ENCODE data around the gene DNAH2.

Gene DNAH2

GRCh38 chr17:7842380-7843256 is 125.1 kb downstream of the DNAH2 start:
- peak; percentile 84 for DNase-seq (ENCODE audit: low spot score)
- TF ChIP-seq CTCF (IDR thresholded peaks at IDR 0.05; ENCODE audit: extremely low read depth, missing control alignments), result peak; percentile 3

GRCh38 chr17:7843257-7843535 is 125.7 kb downstream of the DNAH2 start:
- TF ChIP-seq CTCF (IDR thresholded peaks at IDR 0.05; ENCODE audit: extremely low read depth, missing control alignments), result no peak

GRCh38 chr17:7843536-7844291 is 126.2 kb downstream of the DNAH2 start:
- DNase-seq (ENCODE audit: low spot score), result peak; percentile 94
- no peak for TF ChIP-seq CTCF (IDR thresholded peaks at IDR 0.05; ENCODE audit: extremely low read depth, missing control alignments)

More at GRCh38 chr17:7843257-7843535, 125.7 kb downstream of the DNAH2 start:
- DNase-seq (ENCODE audit: low spot score), result no peak

GRCh38 chr17:7844292-7845154 is 127.0 kb downstream of the DNAH2 start:
- peak; percentile 95 for DNase-seq (ENCODE audit: low spot score)
- no peak for TF ChIP-seq CTCF (IDR thresholded peaks at IDR 0.05; ENCODE audit: extremely low read depth, missing control alignments)

- no peak for DNase-seq (ENCODE audit: low spot score)
- no peak for TF ChIP-seq CTCF (IDR thresholded peaks at IDR 0.05; ENCODE audit: extremely low read depth, missing control alignments)
Measured at GRCh38 chr17:7845359-7846062, 128.0 kb downstream of the DNAH2 start.

GRCh38 chr17:7846063-7846735 is 128.7 kb downstream of the DNAH2 start:
- no peak for TF ChIP-seq CTCF (IDR thresholded peaks at IDR 0.05; ENCODE audit: extremely low read depth, missing control alignments)

More at GRCh38 chr17:7846063-7846735, 128.7 kb downstream of the DNAH2 start:
- no peak for DNase-seq (ENCODE audit: low spot score)

Measured in GM20000 (cell line).